Erythroblast (primary cell): ENCODE results near the gene CNP.

ENCODE experiments used
- GATA1 ChIP-seq: IDR thresholded peaks from 2 replicates; pipeline ENCODE4 v1.6.1; 2011; ENCODE audit warnings: low read depth, mild to moderate bottlenecking, control low read depth, low read length, moderate library complexity
- POLR2A ChIP-seq: IDR thresholded peaks from 2 replicates; pipeline ENCODE4 v1.6.1; 2011; ENCODE audit warnings: mild to moderate bottlenecking, low read length

GRCh38 chr17:42001729-42002128, 35.1 kb downstream of the CNP start:
- TF ChIP-seq POLR2A (no peak), GATA1 (no peak)
